Tibial nerve (tissue), 4 donors: ENCODE data around the gene SENP1. TPM values are rescaled to one million over a fixed set of nuclear protein-coding genes. Genes with fewer than 3 reads are reported as not detected.

Source experiments
- DNase-seq, 2 donors: peaks; one replicate each; pipeline ENCODE4 v3.0.0-alpha.2; 2019; ENCODE audit warnings: low spot score in 2 of 2
- H3K27ac ChIP-seq, 4 donors: fragments of 200-600 bp; sonication (generic) in 3 of 4; one replicate each; pipeline ENCODE4 v1.5.1; 2017 to 2019; ENCODE audit warnings: mild to moderate bottlenecking in 1 of 4
- H3K27me3 ChIP-seq, 2 donors: fragments of 200-600 bp; sonication (generic) in 1 of 2; one replicate each; pipeline versions ENCODE4 v1.5.1 to v1.6.0; 2017 to 2019
- H3K36me3 ChIP-seq, 3 donors: fragments of 200-600 bp; sonication (generic); one replicate each; pipeline ENCODE4 v1.5.1; 2018 to 2019
- H3K4me1 ChIP-seq, 4 donors: fragments of 200-600 bp; sonication (generic) in 3 of 4; one replicate each; pipeline ENCODE4 v1.5.1; 2017 to 2019
- H3K4me3 ChIP-seq, 4 donors: fragments of 200-600 bp; sonication (generic) in 3 of 4; one replicate each; pipeline ENCODE4 v1.5.1; 2017 to 2019; ENCODE audit warnings: mild to moderate bottlenecking in 1 of 4, moderate library complexity in 1 of 4
- H3K9me3 ChIP-seq, 4 donors: fragments of 200-600 bp; sonication (generic) in 3 of 4; one replicate each; pipeline ENCODE4 v1.5.1; 2017 to 2019
- CTCF ChIP-seq, 5 experiments: fragments of 200-600 bp in 3 of 5; fragments of 450-650 bp in 2 of 5; sonication (generic) in 3 of 5; IDR thresholded peaks; one replicate each; pipeline ENCODE4 v1.5.1; 2016 to 2019; ENCODE audit warnings: antibody characterized with exemption in 5 of 5, mild to moderate bottlenecking in 3 of 5, moderate library complexity in 2 of 5
- EP300 ChIP-seq, 2 donors: sonication (generic); formaldehyde crosslinking; IDR thresholded peaks; one replicate each; pipeline ENCODE4 v1.6.1; 2017; ENCODE audit warnings: antibody characterized with exemption in 2 of 2, mild to moderate bottlenecking in 1 of 2
- POLR2A ChIP-seq, 2 donors: fragments of 450-650 bp; IDR thresholded peaks; one replicate each; pipeline ENCODE4 v1.6.1; 2017; ENCODE audit warnings: antibody characterized with exemption in 2 of 2, mild to moderate bottlenecking in 2 of 2, moderate library complexity in 2 of 2
- WGBS, 2 donors: methylation state at CpG; one replicate each; pipeline ENCODE4 v1.1.5; 2018; 5-methylcytosine and 5-hydroxymethylcytosine counted together
- total RNA-seq, 4 donors: library from RNA; depleted of rRNA; stranded (reverse); fragments of >200 nt; gene quantifications; one replicate each; pipeline ENCODE4 v1.1.0, GENCODE V29; 2016

SENP1 gene
- total RNA-seq, 4 donors from 2014 or later = 14.7 to 40.0 (median 21.1) TPM

GRCh38 chr12:48037267-48037915 is 68.5 kb downstream of the SENP1 start:
- no peak overlapping the region for H3K4me3 ChIP-seq
- H3K36me3 ChIP-seq = peaks cover 0 to 4% (median 0%) of the 10 kb centered on the region in 3 donors
- TF ChIP-seq CTCF (IDR thresholded peaks at IDR 0.05) = no peak
- TF ChIP-seq POLR2A (IDR thresholded peaks at IDR 0.05) = no peak
- TF ChIP-seq EP300 (IDR thresholded peaks at IDR 0.05) = no peak
- DNase-seq = no peak
- WGBS, 2 donors = 11 to 19% methylated on average over 9 of the region's 9 CpGs
- H3K4me1 ChIP-seq = peaks cover 0 to 10% (median 5%) of the 10 kb centered on the region in 4 donors
- no peaks in the 10 kb centered on the region for H3K9me3 ChIP-seq
- H3K27ac ChIP-seq = no peak overlapping the region
- no peaks in the 10 kb centered on the region for H3K27me3 ChIP-seq

- 93 to 96% methylated on average over 4 of the region's 4 CpGs for WGBS, 2 donors
- DNase-seq = no peak
- Histone ChIP-seq H3K27me3 (no peaks in the 10 kb centered on the region), H3K27ac (no peak overlapping the region), H3K9me3 (no peaks in the 10 kb centered on the region), H3K4me1 (peaks cover 0 to 10% (median 5%) of the 10 kb centered on the region in 4 donors), H3K4me3 (no peak overlapping the region), H3K36me3 (peaks cover 0 to 2% (median 0%) of the 10 kb centered on the region in 3 donors)
- TF ChIP-seq EP300 (IDR thresholded peaks at IDR 0.05) (no peak), CTCF (IDR thresholded peaks at IDR 0.05) (no peak), POLR2A (IDR thresholded peaks at IDR 0.05) (no peak)
Measured at GRCh38 chr12:48036818-48037217, 69.1 kb downstream of the SENP1 start.

- 83 to 86% methylated on average over 8 of the region's 8 CpGs for WGBS, 2 donors
Measured at GRCh38 chr12:48034835-48035805, 70.8 kb downstream of the SENP1 start.

GRCh38 chr12:48033451-48033850 is 72.4 kb downstream of the SENP1 start:
- Histone ChIP-seq H3K27ac (no peak overlapping the region), H3K27me3 (no peaks in the 10 kb centered on the region), H3K9me3 (no peaks in the 10 kb centered on the region), H3K4me3 (no peak overlapping the region), H3K4me1 (peaks cover 0 to 10% (median 5%) of the 10 kb centered on the region in 4 donors), H3K36me3 (no peaks in the 10 kb centered on the region)
- TF ChIP-seq POLR2A (IDR thresholded peaks at IDR 0.05) (no peak), EP300 (IDR thresholded peaks at IDR 0.05) (no peak), CTCF (IDR thresholded peaks at IDR 0.05) (no peak)
- DNase-seq = no peak
- 73 to 83% methylated on average over 1 of the region's 1 CpG for WGBS, 2 donors

More at GRCh38 chr12:48034835-48035805, 70.8 kb downstream of the SENP1 start:
- H3K4me3 ChIP-seq = no peak overlapping the region
- H3K9me3 ChIP-seq = no peaks in the 10 kb centered on the region
- no peaks in the 10 kb centered on the region for H3K27me3 ChIP-seq
- H3K27ac ChIP-seq = no peak overlapping the region
- peaks cover 0 to 10% (median 5%) of the 10 kb centered on the region in 4 donors for H3K4me1 ChIP-seq
- H3K36me3 ChIP-seq = no peaks in the 10 kb centered on the region
- no peak for TF ChIP-seq EP300 (IDR thresholded peaks at IDR 0.05)
- TF ChIP-seq POLR2A (IDR thresholded peaks at IDR 0.05) = no peak
- TF ChIP-seq CTCF (IDR thresholded peaks at IDR 0.05) = no peak
- no peak for DNase-seq

GRCh38 chr12:48032597-48032996 is 73.3 kb downstream of the SENP1 start:
- WGBS, 2 donors = 100% methylated on average over 1 of the region's 1 CpG
- Histone ChIP-seq H3K4me1 (peaks cover 0 to 5% (median 2%) of the 10 kb centered on the region in 4 donors), H3K36me3 (no peaks in the 10 kb centered on the region), H3K4me3 (no peak overlapping the region), H3K27ac (no peak overlapping the region), H3K9me3 (no peaks in the 10 kb centered on the region), H3K27me3 (no peaks in the 10 kb centered on the region)
- no peak for DNase-seq
- TF ChIP-seq CTCF (IDR thresholded peaks at IDR 0.05) (no peak), POLR2A (IDR thresholded peaks at IDR 0.05) (no peak), EP300 (IDR thresholded peaks at IDR 0.05) (no peak)
